ENCODE data around the gene NIBAN1. TPM values are rescaled to one million over a fixed set of nuclear protein-coding genes. Genes with fewer than 3 reads are reported as not detected.

Gene NIBAN1
- total RNA-seq, 1 donor from 2014 or later, result 3.1 TPM

DNA sequence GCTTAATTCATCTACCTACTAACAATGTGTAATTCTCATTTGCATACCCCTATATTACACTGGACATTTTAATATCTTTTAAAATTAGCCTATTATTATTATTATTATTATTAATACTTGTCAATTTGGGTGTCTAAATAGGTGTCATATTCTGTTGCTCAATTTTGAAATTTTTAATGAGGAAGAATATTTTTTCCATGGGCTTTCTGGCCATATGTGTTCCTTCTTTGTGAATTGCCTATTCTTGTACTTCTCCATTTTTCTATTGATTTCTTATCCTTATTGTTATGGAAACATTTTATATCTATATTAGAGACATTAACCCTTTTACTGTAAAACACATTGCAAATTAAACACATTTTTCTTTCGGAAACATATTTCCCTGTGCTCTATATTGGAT lies 6.4 kb upstream of the NIBAN1 start:
- no peaks in the 10 kb centered on the region for H3K9me3 Mint-ChIP-seq
- H3K4me1 Mint-ChIP-seq (ENCODE audit: unreplicated experiment), result no peaks in the 10 kb centered on the region
- TF ChIP-seq, protein P1, sequence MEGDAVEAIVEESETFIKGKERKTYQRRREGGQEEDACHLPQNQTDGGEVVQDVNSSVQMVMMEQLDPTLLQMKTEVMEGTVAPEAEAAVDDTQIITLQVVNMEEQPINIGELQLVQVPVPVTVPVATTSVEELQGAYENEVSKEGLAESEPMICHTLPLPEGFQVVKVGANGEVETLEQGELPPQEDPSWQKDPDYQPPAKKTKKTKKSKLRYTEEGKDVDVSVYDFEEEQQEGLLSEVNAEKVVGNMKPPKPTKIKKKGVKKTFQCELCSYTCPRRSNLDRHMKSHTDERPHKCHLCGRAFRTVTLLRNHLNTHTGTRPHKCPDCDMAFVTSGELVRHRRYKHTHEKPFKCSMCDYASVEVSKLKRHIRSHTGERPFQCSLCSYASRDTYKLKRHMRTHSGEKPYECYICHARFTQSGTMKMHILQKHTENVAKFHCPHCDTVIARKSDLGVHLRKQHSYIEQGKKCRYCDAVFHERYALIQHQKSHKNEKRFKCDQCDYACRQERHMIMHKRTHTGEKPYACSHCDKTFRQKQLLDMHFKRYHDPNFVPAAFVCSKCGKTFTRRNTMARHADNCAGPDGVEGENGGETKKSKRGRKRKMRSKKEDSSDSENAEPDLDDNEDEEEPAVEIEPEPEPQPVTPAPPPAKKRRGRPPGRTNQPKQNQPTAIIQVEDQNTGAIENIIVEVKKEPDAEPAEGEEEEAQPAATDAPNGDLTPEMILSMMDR (conservative IDR thresholded peaks at IDR 0.05), result no peak
- no peak for DNase-seq (ENCODE audit: extremely low spot score, unreplicated experiment)
- no peaks in the 10 kb centered on the region for H3K36me3 Mint-ChIP-seq
- no peak overlapping the region for H3K27ac Mint-ChIP-seq
- no peak overlapping the region for H3K4me3 Mint-ChIP-seq
- peaks cover 45% of the 10 kb centered on the region for H3K27me3 Mint-ChIP-seq

DNA sequence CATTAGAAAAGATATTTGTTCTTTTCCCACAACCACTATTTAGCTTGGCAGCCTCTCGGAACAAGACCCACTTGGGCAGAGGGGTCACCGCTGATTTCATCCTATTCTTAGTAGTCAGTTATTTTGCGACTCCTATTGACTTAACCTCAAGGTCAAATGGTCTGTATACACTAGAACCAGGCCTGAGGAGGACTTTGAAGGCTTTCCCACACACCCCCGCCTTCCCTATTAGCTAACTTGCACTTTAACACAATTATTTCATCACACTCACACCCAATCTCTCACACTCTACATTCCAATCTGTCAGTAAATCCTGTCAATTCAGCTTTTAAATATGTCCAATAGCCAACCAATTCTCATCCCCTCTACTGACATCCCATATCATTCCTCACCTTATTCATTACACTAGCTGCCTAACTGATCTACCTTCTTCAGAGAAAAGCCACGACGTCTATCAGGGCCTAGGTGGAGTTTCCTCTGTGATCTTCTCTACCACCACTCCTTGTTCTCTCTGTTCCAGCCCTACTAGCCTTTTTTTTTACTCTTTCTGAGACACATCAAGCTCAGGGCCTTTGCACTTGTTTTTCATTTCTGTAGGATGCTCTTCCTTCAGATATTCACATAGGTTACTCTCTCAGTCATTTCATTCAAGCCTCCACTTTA lies 1.0 kb upstream of the NIBAN1 start:
- no peaks in the 10 kb centered on the region for H3K36me3 Mint-ChIP-seq
- no peak overlapping the region for H3K27ac Mint-ChIP-seq
- H3K27me3 Mint-ChIP-seq, result peaks cover 72% of the 10 kb centered on the region
- H3K4me1 Mint-ChIP-seq (ENCODE audit: unreplicated experiment), result peaks cover 4% of the 10 kb centered on the region
- no peaks in the 10 kb centered on the region for H3K9me3 Mint-ChIP-seq
- TF ChIP-seq, protein P1 (conservative IDR thresholded peaks at IDR 0.05), result no peak
- no peak for DNase-seq (ENCODE audit: extremely low spot score, unreplicated experiment)
- H3K4me3 Mint-ChIP-seq, result peak overlapping the region; percentile 40

DNA sequence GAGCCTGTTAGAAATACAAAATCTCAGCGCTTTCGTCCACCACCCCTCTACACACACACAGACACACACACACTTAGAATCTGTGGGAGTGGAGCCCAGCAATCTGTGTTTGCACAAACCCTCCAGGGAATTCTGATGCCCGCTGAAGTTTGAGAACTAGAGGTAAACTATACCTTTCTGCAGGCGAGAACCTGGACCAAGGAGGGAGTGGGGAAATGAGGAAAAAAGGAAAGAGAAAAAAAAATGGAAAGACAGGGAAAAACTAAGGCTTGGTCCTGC lies 468 bp upstream of the NIBAN1 start:
- no peak for DNase-seq (ENCODE audit: extremely low spot score, unreplicated experiment)
- TF ChIP-seq, protein P1 (conservative IDR thresholded peaks at IDR 0.05), result no peak
- Mint-ChIP-seq H3K27me3 (peaks cover 76% of the 10 kb centered on the region), H3K36me3 (no peaks in the 10 kb centered on the region), H3K4me3 (peak overlapping the region; percentile 40), H3K27ac (no peak overlapping the region), H3K9me3 (no peaks in the 10 kb centered on the region), H3K4me1 (ENCODE audit: unreplicated experiment) (peaks cover 4% of the 10 kb centered on the region)

DNA sequence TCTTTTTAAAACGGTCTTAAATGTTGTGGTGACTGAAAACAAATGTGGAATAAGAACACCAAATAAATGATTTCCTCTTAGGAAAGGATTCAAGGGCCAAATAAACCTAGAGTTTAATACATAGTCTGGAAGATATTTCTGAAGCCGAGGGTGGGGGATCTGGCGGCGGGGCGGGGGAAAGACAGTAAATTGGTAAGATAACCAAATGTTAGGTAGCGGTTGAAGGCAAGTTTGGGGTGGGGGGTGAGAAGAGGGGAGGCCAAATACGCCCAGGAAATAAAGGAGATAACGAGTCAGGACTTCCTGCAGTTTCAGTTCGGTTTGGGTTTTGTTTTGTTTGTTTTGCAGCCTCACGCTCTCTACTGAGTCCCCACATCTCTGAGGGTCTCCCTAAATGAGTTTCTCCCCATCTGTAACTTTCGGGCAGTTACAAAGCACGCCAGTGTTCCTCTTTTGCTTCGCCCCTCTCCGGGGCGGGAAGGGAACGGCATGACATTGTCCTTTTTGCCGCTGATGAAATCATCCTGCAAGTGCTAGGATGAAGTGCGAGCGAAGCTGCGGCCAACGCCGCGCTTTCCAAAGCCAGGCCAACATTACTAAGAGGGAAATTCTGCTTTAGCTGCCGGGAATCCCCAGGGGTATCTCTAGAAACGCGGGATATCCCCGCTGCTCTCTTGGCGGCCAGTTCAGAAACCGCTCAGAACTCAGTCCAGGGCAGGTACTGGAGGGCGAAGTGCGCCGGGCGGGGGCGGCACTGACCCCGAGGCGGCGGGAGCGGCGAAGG lies 844 bp downstream of the NIBAN1 start:
- H3K27me3 Mint-ChIP-seq, result peaks cover 85% of the 10 kb centered on the region
- H3K4me1 Mint-ChIP-seq (ENCODE audit: unreplicated experiment), result peaks cover 4% of the 10 kb centered on the region
- H3K36me3 Mint-ChIP-seq, result no peaks in the 10 kb centered on the region
- TF ChIP-seq, protein P1 (conservative IDR thresholded peaks at IDR 0.05), result no peak
- no peak for DNase-seq (ENCODE audit: extremely low spot score, unreplicated experiment)
- H3K9me3 Mint-ChIP-seq, result no peaks in the 10 kb centered on the region
- peak overlapping the region; percentile 90 for H3K4me3 Mint-ChIP-seq
- H3K27ac Mint-ChIP-seq, result peak overlapping the region; percentile 31

DNA sequence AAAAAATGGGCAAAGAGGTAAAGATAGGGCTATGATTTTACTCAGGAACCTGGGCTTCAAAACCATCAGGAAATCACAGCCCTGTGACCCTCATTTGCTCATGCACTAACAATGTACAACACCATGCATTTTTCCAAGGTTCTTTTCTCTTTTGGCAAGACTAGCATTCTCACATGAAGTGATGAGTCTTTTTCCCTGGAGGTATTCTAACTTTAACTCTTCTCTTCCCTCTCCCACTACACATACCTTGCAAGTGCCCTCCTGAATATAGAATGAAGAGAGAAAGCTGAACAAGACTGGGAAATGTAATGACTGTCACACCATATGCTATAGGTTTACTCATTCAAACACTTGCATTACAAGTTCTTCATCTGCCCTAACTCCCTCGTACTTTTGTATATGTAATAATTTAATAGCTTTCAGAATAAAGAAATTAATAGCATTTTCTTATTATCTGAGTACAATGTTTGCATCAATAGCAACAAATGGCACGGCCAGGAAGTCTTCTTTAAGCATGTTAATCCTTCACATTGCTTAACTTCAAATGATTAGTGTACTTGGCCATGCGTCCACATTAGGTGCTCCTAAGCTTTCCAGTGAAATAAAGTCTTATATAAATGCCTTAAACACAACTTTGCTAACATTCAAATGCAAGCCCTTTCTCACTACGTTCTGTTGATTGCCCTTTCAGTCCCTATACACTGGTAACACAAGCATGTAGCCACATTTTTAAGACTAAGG lies 1.8 kb downstream of the NIBAN1 start:
- no peak overlapping the region for H3K27ac Mint-ChIP-seq
- H3K9me3 Mint-ChIP-seq, result no peaks in the 10 kb centered on the region
- DNase-seq (ENCODE audit: extremely low spot score, unreplicated experiment), result no peak
- H3K27me3 Mint-ChIP-seq, result peaks cover 81% of the 10 kb centered on the region
- TF ChIP-seq, protein P1 (conservative IDR thresholded peaks at IDR 0.05), result no peak
- H3K4me3 Mint-ChIP-seq, result peak overlapping the region; percentile 90
- peaks cover 4% of the 10 kb centered on the region for H3K4me1 Mint-ChIP-seq (ENCODE audit: unreplicated experiment)
- H3K36me3 Mint-ChIP-seq, result no peaks in the 10 kb centered on the region

All from type B pancreatic cell (in vitro differentiated cells).